GM12875 (cell line): Measurements from ENCODE around the gene PDLIM5.

ENCODE experiments used
- H3K4me3 ChIP-seq: one replicate; pipeline ENCODE4 v1.5.1; 2011; ENCODE audit warnings: low read depth, low read length, control low read depth
- CTCF ChIP-seq: IDR thresholded peaks from 2 replicates; pipeline ENCODE4 v1.5.1; 2011; ENCODE audit warnings: low read depth, mild to moderate bottlenecking, control low read depth, inconsistent platforms, low read length, moderate library complexity, borderline replicate concordance; ENCODE audit not compliant: insufficient read depth

Gene PDLIM5

GRCh38 chr4:94428884-94429283 is 22.9 kb upstream of the PDLIM5 start:
- TF ChIP-seq CTCF: no peak
- no peak overlapping the region for H3K4me3 ChIP-seq

- no peak overlapping the region for H3K4me3 ChIP-seq
- no peak for TF ChIP-seq CTCF
Observed at GRCh38 chr4:94430406-94430805, 21.3 kb upstream of the PDLIM5 start.

GRCh38 chr4:94431388-94431787 is 20.4 kb upstream of the PDLIM5 start:
- no peak overlapping the region for H3K4me3 ChIP-seq
- no peak for TF ChIP-seq CTCF

- no peak for TF ChIP-seq CTCF
- H3K4me3 ChIP-seq: no peak overlapping the region
Observed at GRCh38 chr4:94434505-94434904, 17.2 kb upstream of the PDLIM5 start.

GRCh38 chr4:94435874-94436273 is 15.9 kb upstream of the PDLIM5 start:
- no peak overlapping the region for H3K4me3 ChIP-seq
- no peak for TF ChIP-seq CTCF

GRCh38 chr4:94436512-94436911 is 15.2 kb upstream of the PDLIM5 start:
- H3K4me3 ChIP-seq: no peak overlapping the region
- TF ChIP-seq CTCF: no peak

GRCh38 chr4:94439606-94440005 is 12.1 kb upstream of the PDLIM5 start:
- no peak overlapping the region for H3K4me3 ChIP-seq
- no peak for TF ChIP-seq CTCF
